Iris pigment epithelial cell (primary cell): ENCODE data around the gene DGKB.

Source experiments
- DNase-seq: peaks from one replicate; pipeline ENCODE4 v3.0.0-alpha.2; 2011; ENCODE audit warnings: low read depth

Gene DGKB

GRCh38 chr7:14821757-14822480 lies 80.6 kb downstream of the DGKB start:
- DNase-seq = peak; percentile 20

DNA sequence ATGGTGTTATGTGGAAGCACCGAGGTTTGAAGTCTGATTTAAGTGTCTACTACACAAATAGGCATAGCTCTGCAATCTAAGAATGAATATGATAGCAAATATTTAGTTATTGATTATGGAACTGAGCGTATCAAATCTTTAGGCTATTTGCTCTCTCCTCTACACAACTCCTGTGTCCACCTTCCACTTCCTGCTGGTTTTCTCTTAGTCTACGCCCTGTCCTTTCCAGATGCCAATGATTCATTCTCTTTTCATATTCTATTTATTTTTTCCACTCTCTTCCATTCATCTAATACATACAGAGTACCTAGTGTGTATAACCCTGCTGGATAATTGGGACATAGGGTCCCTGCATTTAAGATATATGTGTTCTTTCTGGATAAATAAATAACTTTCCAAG lies 83.7 kb downstream of the DGKB start:
- no peak for DNase-seq

DNA sequence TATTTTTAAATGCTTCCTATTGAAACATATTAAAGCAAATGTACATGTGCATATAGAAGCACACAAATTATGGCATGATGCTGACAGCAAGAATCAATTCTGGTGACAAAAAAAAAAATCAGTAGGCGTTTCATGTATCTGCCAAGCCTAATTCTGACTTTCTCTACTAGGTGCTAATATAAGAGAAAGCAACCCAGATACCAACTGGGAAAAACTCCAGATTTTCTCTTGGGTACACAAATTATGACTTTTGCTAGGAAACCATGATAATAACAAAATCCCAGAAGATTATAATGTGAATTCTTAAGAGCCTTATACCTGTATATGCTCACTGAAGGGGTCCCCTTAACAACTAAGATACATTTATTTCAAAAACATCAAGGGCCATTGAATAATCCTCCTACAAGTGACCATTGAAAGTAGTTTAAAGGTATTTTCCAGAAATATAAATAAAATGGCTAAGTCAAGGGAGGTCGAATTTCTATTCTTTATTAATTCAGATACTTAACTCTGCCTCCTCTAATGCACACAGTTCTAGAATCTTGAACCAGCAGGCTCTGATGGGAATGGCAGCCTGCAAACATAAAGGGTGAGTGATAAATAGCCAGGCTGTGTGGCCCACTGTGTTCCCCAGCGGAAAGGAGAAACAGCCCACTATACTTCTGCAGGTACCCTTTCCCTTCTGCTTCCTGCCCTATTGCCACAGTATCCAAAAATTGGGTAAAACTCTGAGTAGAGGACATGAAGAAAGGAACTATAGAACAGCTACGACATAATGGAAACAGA lies 84.5 kb downstream of the DGKB start:
- no peak for DNase-seq

DNA sequence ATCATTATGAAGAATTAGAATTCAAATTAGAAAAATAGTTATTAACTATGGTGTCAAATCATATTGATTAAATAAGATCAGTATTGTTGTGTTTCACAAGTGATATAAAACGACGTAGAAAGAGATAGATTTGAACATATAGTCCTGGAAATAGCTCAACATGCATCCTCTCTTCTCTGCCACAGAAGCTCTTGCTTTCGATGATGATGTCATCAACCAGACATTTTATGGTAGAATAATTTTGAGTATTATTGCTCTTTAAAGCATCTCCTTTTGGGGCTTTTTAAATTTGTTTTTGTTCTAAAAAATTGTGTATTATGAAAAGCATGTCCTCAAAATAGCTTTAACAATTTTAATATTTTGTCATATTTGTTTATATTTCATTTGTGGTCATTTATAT lies 95.0 kb downstream of the DGKB start:
- no peak for DNase-seq

GRCh38 chr7:14806891-14807290 lies 95.7 kb downstream of the DGKB start:
- DNase-seq = peak; percentile 4

- no peak for DNase-seq
Observed at GRCh38 chr7:14805105-14805719, 97.3 kb downstream of the DGKB start.

DNA sequence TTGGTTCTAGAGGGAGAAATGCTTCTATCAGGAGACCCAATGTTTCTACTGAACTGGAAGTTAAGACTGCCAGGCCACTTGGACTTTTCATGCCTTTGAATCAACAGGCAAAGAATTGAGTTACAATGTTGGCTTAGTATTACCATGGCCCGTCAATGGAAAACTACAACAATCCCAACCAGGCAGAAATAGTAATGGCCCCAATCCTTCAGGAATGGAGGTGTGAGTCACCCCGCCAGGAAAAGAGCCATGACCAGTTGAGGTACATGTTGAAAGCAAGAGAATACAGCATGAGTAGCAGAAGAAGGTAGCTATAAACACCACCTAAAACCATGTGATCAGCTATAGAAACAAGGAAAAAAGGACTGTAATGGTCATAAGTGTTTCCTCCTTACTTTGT lies 101.9 kb downstream of the DGKB start:
- DNase-seq = no peak

- no peak for DNase-seq
Observed at GRCh38 chr7:14793151-14793550, 109.4 kb downstream of the DGKB start.

- no peak for DNase-seq
Observed at GRCh38 chr7:14787551-14787950, 115.0 kb downstream of the DGKB start.

DNA sequence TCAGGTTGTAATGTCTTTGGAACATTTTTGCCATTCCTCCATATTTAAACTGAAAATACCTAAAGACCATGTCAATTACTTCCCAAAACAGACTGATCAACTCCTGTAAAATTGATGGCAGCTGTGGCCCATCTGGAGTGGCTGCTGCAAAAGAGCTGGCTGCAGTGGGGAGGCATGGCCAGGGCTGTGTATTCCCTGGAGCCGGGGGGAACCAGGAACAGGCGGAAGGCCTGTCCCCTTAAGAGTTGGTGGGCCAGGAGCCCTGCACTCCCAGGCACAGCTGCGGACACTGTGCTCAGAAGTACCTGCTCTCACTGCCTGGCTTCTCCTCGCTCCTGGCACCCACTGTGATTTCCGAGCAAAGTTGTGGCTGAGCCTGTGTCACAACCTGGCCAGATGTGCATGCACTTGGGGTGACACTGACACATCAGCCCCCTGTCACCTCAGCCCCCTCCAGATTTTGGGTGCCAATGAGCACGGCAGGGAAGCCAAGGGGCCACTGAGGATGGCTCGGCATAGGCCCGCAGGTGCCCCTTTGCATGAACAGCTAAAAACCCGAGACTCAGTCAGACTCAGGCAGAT lies 116.1 kb downstream of the DGKB start:
- no peak for DNase-seq

DNA sequence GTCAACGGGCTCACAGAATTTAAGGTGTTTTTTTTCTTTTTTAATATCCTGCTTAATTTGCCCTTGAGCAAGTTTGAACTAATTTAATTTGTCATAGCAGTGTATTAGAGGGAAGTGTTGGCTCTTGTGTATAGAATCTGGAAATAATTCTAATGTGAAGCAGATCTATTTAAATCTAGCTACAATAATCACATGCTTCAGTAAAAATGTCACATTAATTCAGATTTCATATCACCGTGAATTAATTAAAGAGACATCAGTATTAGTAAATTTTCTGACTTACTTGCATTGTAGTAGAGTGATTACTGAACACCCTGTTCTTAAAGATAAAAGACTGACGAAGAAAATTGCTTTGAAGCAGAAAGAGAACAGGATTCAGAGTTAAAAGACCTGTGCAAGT lies 124.7 kb downstream of the DGKB start:
- DNase-seq = no peak

DNA sequence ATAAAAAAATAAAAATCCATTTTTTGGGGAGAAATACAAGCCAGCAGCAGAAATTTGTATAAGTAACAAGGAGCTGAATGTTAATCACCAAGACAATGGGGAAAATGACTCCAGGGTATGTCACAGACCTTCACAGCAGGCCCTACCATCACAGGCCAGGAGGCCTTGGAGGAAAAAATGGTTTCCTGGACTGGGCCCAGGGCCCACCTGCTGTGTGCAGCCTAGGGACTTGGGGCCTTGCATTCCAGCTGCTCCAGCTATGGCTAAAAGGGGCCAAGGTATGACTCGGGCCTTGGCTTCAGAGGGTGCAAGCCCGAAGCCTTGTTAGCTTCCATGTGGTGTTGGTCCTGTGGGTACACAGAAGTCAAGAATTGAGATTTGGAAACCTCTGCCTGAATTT lies 126.3 kb downstream of the DGKB start:
- DNase-seq = no peak

DNA sequence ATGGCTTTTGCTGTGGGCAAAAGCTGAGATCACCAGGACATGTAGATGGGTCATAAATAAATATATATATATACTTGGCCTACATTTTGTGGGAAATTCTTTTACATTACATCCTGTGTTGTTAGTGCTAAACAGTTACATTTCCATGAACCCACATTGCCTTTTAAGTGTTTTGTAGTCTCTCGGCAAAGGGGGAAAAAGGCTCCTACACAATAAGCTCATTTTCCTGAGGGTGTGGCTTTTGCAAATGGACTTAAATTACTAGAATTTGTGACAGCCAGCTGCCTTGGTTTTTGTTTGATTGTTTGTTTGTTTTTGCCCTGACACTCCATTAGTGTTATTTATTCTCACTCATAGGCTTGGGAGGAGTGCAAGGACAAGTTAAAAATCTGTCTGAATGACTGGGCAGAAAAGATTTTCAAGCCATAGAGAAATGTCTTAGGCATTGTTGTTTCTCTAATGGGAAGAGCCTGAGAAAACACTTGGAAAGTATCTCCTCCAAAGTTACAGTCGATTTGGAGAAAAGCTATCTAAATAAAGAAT lies 128.8 kb downstream of the DGKB start:
- no peak for DNase-seq

GRCh38 chr7:14770614-14771013 lies 131.9 kb downstream of the DGKB start:
- DNase-seq = no peak

DNA sequence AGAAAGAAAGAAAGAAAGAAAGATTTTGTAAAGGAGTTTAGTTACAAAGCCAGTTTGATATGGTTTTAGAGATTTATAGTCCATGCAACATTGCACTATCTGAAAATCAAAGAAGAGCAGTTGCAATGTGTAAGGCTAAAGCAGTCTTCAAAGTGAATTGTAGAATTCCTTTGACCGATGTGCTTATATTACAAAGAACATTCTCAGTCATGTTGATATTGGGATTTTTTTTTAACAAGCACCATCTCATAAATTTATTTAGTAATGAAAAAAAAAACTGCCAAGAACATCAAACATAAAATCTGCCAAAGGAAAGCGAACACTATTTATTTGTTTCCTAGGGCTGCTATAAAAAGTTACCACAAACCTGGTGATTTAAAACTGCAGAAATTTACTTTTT lies 133.3 kb downstream of the DGKB start:
- DNase-seq = no peak

- no peak for DNase-seq
Observed at GRCh38 chr7:14767716-14768425, 134.7 kb downstream of the DGKB start.

- DNase-seq = no peak
Observed at GRCh38 chr7:14766747-14767146, 135.8 kb downstream of the DGKB start.

- no peak for DNase-seq
Observed at GRCh38 chr7:14765731-14766130, 136.8 kb downstream of the DGKB start.

DNA sequence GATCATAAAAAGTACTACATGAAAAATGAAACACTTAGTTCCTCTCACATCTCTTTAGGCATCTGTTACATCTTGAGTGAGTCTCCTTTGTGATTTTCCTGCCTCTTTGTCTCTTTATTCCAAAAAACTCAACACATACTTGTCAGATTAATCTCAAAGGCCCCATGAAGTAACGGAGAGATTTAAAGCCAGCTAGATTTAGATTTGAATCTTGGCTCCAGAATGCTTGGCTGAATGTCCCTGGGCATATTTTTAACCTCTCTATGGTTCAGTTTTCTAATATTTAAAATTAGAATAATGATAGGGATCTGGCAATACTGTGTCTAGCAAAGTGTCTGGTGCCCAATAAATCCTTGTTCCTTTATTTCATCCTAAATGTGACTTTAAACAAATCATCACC lies 140.0 kb downstream of the DGKB start:
- DNase-seq = no peak

DNA sequence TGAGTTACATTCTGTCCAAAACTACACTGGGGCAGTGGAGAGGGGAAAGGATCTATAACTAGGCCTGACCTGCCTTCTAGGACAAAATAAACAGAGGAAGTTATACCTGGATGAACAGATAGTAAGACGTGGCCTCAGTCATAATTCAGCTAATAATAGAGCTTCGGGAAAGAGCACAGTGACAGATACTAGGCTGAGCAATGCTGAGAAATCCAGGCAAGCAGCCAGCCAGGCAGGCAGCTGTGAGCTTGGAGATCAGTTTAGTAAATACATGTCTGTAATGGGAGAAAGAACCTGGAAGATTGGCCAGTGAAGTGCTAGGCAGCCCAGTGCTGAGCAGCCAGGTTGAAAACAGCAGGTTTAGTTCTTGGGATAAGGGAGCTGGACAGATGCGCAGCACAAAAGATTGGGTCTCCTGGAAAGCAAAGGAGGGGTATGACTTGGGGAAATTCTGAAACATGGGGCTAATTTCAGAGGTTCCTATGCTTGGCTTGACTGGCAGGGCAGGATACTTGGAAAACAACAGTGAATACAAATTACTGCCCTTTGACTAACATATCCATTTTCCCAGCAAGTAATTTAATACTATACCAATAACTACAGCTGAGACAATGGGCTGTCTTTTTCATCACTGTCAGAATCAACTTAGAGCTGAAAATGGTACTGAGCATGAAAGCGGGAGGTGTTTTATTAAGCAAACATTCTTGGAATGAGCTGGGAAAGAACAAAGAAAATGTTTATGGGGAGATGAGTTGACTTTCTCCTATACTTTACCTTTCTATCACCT lies 140.8 kb downstream of the DGKB start:
- peak; percentile 76 for DNase-seq
